Neutrophil (primary cell): Measurements from ENCODE around the gene CFAP92.
"Not testable (repeated sequence)": the region's sequence is repeated elsewhere in the genome, so short reads cannot be mapped to it uniquely, and the experiment has no call there.

ENCODE experiments used
- H3K27ac ChIP-seq: fragments of 200-600 bp; sonication (generic); 2 replicates; pipeline ENCODE4 v1.5.1; 2016; ENCODE audit warnings: mild to moderate bottlenecking, moderate library complexity
- H3K27me3 ChIP-seq: fragments of 200-600 bp; sonication (generic); 2 replicates; pipeline ENCODE4 v1.6.0; 2016; ENCODE audit warnings: mild to moderate bottlenecking
- H3K36me3 ChIP-seq: fragments of 200-600 bp; sonication (generic); 2 replicates; pipeline ENCODE4 v1.5.1; 2017
- H3K4me1 ChIP-seq, 2 experiments: fragments of 200-600 bp in 1 of 2; sonication (generic) in 1 of 2; 1 replicate in 1 of 2; 2 replicates in 1 of 2; pipeline versions ENCODE4 v1.5.1 to v1.6.1; 2013 to 2016; ENCODE audit warnings: low read depth in 1 of 2, low read length in 1 of 2, mild to moderate bottlenecking in 1 of 2, moderate library complexity in 1 of 2; ENCODE audit not compliant: control insufficient read depth in 1 of 2, insufficient read depth in 1 of 2
- H3K4me3 ChIP-seq, 2 experiments: fragments of 200-600 bp in 1 of 2; sonication (generic) in 1 of 2; 1 replicate in 1 of 2; 2 replicates in 1 of 2; pipeline ENCODE4 v1.5.1; 2013 to 2016; ENCODE audit warnings: low read depth in 1 of 2, low read length in 1 of 2, mild to moderate bottlenecking in 1 of 2, moderate library complexity in 1 of 2
- H3K9me3 ChIP-seq: fragments of 200-600 bp; sonication (generic); 2 replicates; pipeline ENCODE4 v1.5.1; 2016
- TF ChIP-seq, protein P1 (sequence below): fragments of 200-600 bp; sonication (generic); IDR thresholded peaks from 2 replicates; pipeline ENCODE4 v1.5.1; 2016; ENCODE audit warnings: antibody characterized with exemption

CFAP92 gene

DNA sequence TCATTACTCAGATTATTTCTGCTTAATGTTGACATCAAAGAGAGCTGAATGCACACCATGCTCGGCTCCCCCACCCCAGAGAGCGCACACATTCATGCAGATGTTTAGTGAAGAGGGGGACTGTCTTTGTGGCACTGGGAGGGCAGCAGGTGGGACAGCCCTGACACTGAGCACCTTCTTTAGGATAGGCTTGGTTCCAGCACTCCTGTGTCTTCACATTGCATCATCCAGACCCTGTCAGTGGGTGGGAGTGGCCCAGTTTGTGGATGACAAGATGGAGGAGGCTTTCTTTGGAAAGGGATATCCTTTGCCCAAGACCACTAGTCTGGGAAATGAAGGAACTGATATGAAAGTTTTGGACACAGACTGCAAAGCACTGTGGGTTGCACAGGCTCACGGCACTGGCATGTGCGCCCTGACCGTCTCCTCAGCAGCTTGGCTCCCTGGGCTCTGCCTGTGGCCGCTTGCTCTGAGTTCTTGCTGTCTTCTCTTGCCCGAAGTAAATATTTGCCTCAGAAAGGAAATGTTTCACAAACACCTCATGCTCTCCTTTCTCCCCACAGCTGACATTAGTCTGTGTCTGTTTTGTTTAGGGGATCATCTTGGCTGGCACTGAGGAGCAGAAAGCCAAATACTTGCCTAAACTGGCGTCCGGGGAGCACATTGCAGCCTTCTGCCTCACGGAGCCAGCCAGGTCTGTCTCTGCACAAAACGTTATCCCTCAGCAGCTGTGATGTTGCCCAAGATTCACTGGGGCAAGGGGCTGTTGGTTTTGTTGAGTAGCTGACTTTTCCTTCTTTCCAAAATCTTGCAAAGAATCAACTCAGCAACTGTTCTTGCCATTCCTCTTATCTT, 97.8 kb downstream of the CFAP92 start:
- H3K4me3 ChIP-seq, result no peak overlapping the region
- no peaks in the 10 kb centered on the region for H3K9me3 ChIP-seq
- H3K27ac ChIP-seq, result no peak overlapping the region
- no peaks in the 10 kb centered on the region for H3K27me3 ChIP-seq
- no peaks in the 10 kb centered on the region for H3K4me1 ChIP-seq
- TF ChIP-seq, protein P1, sequence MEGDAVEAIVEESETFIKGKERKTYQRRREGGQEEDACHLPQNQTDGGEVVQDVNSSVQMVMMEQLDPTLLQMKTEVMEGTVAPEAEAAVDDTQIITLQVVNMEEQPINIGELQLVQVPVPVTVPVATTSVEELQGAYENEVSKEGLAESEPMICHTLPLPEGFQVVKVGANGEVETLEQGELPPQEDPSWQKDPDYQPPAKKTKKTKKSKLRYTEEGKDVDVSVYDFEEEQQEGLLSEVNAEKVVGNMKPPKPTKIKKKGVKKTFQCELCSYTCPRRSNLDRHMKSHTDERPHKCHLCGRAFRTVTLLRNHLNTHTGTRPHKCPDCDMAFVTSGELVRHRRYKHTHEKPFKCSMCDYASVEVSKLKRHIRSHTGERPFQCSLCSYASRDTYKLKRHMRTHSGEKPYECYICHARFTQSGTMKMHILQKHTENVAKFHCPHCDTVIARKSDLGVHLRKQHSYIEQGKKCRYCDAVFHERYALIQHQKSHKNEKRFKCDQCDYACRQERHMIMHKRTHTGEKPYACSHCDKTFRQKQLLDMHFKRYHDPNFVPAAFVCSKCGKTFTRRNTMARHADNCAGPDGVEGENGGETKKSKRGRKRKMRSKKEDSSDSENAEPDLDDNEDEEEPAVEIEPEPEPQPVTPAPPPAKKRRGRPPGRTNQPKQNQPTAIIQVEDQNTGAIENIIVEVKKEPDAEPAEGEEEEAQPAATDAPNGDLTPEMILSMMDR, result no peak
- peaks cover 78% of the 10 kb centered on the region for H3K36me3 ChIP-seq

DNA sequence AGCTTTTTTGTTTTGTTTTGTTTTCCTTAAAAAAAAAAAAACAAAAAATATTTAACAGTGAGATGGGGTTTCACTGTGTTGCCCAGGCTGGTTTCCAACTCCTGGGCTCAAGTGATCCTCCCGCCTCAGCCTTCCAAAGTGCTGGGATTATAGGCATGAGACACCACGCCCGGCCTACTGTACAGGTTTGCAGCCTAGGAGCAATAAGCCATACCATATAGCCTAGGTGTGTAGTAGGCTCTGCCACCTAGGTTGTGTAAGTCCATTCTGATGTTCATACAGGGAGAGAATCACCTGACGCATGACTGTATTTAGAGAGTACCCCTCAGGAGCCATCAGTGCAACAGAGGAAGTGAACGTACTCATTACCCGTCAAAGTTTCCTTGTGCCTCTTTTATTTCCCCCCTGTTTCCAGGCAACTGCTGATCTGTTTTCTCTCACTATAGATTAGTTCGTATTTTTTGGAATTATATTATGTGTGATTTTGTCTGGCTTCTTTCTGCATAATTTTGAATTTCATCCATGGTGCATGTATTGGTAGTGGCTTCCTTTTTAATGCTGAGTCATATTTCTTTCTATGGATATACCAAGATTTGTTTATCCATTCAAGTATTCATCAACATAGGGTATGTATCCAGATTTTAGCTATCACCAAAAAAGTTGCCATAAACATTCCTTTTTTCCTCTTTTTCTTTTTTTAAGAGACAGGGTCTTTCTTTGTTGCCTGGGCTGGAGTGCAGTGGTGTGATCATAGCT, 104.6 kb downstream of the CFAP92 start:
- Histone ChIP-seq H3K27me3 (no peaks in the 10 kb centered on the region), H3K4me1 (no peaks in the 10 kb centered on the region), H3K9me3 (no peaks in the 10 kb centered on the region), H3K4me3 (no peak overlapping the region), H3K27ac (no peak overlapping the region), H3K36me3 (peaks cover 27% of the 10 kb centered on the region)
- TF ChIP-seq, protein P1, result no peak

DNA sequence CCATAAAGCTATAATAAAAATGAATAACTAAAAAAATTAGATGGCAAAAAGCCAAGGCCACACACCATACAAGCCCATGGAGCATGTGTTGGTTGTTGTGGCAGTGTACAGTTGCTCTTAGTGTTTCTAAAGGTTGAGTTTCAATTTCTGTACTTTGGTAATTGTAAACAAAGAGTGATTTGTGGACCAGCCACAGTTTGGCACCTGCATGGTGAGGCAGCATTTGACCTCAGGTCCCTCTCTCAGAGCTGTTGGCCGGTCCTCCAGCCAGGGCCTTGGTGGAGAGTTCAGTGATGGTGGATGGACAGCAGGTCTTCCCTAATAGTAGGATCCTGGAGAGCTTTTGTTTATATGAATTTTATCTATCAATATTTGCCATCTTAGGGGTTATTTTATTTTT, 108.9 kb downstream of the CFAP92 start:
- TF ChIP-seq, protein P1, result no peak
- Histone ChIP-seq H3K36me3 (peaks cover 7% of the 10 kb centered on the region), H3K9me3 (no peaks in the 10 kb centered on the region), H3K27me3 (no peaks in the 10 kb centered on the region), H3K27ac (no peak overlapping the region), H3K4me1 (peaks cover 2% of the 10 kb centered on the region in 2 experiments), H3K4me3 (no peak overlapping the region)

DNA sequence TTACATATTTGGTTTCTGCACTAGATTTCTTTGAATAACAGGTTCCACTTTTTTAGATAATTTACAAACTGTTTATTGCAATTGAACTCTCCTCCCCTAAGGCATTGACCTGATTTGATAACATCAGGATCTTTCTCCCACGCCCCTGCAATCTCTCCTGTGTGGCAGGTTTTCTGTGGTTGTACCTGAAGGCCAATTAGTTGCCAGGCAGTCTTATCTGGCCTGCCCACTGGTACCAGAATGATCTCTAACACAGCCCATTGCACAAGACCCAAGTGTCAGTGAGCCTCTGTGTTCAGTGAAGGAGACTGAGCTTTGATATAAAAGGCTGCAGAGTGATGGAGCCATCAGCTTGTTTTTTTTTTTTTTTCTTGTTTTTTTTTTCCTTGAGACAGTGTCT, 111.2 kb downstream of the CFAP92 start:
- Histone ChIP-seq H3K9me3 (no peaks in the 10 kb centered on the region), H3K36me3 (peaks cover under 1% of the 10 kb centered on the region), H3K27me3 (no peaks in the 10 kb centered on the region), H3K27ac (no peak overlapping the region), H3K4me1 (peaks cover 22 to 24% of the 10 kb centered on the region in 2 experiments), H3K4me3 (no peak overlapping the region)
- TF ChIP-seq, protein P1, result no peak

DNA sequence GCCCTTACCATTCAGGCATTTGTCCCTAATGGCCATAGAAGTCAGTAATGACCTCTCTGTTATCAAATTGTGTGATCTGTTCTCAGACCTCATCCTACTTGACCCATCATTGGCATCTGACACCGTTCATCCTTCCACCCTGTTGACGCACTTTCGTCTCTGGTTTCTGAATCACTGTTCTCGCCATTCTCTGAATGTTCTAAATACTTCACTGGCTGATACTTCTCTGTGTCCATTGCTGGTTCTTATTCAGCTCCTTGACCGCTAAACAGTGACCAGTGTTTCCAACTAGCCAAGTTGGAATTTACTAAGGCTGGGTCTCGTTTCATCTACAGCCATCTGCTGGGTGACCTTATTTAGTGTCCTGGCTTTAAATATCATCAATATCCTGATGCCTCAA, 112.3 kb downstream of the CFAP92 start:
- Histone ChIP-seq H3K4me3 (no peak overlapping the region), H3K4me1 (peaks cover 33 to 35% of the 10 kb centered on the region in 2 experiments), H3K27me3 (no peaks in the 10 kb centered on the region), H3K27ac (no peak overlapping the region), H3K9me3 (no peaks in the 10 kb centered on the region), H3K36me3 (no peaks in the 10 kb centered on the region)
- TF ChIP-seq, protein P1, result no peak

DNA sequence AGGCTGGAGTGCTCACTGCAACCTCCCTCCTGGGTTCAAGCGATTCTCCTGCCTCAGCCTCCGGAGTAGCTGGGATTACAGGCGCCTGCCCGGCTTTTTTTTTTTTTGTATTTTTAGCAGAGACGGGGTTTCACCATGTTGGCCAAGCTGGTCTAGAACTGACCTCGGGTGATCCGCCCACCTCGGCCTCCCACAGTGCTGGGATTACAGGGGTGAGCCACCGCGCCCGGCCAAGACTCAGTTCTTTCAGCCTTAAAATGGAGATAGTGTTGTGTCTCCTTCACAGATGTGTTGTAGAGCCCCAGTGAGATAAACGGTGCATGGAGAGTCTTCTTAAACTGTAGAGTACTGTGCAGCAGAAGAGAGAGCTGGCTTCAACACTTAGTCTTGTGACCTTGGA, 113.4 kb downstream of the CFAP92 start:
- H3K9me3 ChIP-seq, H3K27me3 ChIP-seq, H3K4me3 ChIP-seq, H3K36me3 ChIP-seq, H3K27ac ChIP-seq: not testable (repeated sequence)
- H3K4me1 ChIP-seq, result peaks cover 44 to 46% of the 10 kb centered on the region in 2 experiments
